ENCODE results near the gene MYLK4. TPM values are rescaled to one million over a fixed set of nuclear protein-coding genes. Genes with fewer than 3 reads are reported as not detected.

Gene MYLK4
- total RNA-seq, 1 donor from 2014 or later: 0.60 TPM

DNA sequence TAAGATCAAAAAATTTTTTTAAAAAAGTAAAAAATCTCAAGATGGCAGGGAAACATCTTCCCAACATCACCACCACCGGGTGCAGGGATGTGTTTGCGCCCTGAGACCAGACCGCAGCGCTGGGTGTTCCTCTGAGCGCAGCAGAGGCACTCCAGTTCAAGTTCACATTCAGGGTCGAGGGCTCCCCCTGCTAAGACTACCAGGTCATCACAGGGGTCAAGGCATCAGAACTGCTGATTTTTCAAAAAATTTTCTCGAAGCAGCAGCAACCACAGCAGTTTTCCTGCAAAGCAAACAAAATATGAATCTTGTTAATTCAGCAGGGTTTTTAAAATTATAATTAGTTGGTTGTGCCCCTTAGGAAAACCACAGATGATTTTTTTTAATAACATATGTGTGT is 83.1 kb downstream of the MYLK4 start:
- Mint-ChIP-seq H3K36me3 (ENCODE audit: insufficient read depth) (no peaks in the 10 kb centered on the region), H3K27me3 (peaks cover 14% of the 10 kb centered on the region), H3K27ac (no peak overlapping the region), H3K4me3 (ENCODE audit: low read depth) (no peak overlapping the region), H3K9me3 (ENCODE audit: low read depth) (no peaks in the 10 kb centered on the region), H3K4me1 (ENCODE audit: low read depth) (peaks cover 4% of the 10 kb centered on the region)
- TF ChIP-seq, protein P1, sequence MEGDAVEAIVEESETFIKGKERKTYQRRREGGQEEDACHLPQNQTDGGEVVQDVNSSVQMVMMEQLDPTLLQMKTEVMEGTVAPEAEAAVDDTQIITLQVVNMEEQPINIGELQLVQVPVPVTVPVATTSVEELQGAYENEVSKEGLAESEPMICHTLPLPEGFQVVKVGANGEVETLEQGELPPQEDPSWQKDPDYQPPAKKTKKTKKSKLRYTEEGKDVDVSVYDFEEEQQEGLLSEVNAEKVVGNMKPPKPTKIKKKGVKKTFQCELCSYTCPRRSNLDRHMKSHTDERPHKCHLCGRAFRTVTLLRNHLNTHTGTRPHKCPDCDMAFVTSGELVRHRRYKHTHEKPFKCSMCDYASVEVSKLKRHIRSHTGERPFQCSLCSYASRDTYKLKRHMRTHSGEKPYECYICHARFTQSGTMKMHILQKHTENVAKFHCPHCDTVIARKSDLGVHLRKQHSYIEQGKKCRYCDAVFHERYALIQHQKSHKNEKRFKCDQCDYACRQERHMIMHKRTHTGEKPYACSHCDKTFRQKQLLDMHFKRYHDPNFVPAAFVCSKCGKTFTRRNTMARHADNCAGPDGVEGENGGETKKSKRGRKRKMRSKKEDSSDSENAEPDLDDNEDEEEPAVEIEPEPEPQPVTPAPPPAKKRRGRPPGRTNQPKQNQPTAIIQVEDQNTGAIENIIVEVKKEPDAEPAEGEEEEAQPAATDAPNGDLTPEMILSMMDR (IDR thresholded peaks at IDR 0.05; ENCODE audit: unreplicated experiment): no peak
- no peak for DNase-seq (ENCODE audit: low spot score, unreplicated experiment)

DNA sequence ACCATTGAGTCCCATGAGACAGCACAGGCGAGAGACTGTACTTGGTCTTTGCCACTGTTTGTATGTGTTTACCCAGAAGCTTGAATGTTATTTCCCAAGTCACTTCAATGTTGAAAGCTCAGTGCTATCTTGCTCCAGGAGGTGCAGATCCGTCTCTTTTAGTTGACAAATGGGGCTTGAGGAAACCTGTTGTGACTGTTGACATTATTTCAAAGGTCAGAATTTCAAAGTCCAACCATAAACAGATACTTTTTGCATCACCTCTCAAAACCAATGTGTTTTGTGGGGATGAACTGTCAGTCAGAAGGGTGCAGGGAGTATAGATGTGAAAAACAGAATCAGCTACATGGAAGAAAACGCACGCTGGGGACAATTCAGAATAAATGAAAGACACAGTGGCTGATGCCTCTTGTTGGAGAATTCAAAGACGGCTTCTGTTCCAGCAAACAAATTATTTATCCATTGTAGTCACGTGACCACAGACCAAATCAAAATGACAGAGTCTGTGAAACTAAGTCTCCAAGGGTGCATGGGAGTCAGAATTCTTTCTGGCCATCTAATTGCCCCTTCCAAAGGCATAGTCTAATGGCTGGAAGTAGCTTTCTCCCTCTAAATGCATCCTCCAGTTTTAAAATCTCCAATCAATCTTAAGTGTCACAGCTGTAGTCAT is 83.7 kb downstream of the MYLK4 start:
- Mint-ChIP-seq H3K27ac (no peak overlapping the region), H3K9me3 (ENCODE audit: low read depth) (no peaks in the 10 kb centered on the region), H3K4me1 (ENCODE audit: low read depth) (peaks cover 4% of the 10 kb centered on the region), H3K36me3 (ENCODE audit: insufficient read depth) (no peaks in the 10 kb centered on the region), H3K27me3 (peaks cover 14% of the 10 kb centered on the region), H3K4me3 (ENCODE audit: low read depth) (no peak overlapping the region)
- TF ChIP-seq, protein P1 (IDR thresholded peaks at IDR 0.05; ENCODE audit: unreplicated experiment): no peak
- DNase-seq (ENCODE audit: low spot score, unreplicated experiment): no peak

DNA sequence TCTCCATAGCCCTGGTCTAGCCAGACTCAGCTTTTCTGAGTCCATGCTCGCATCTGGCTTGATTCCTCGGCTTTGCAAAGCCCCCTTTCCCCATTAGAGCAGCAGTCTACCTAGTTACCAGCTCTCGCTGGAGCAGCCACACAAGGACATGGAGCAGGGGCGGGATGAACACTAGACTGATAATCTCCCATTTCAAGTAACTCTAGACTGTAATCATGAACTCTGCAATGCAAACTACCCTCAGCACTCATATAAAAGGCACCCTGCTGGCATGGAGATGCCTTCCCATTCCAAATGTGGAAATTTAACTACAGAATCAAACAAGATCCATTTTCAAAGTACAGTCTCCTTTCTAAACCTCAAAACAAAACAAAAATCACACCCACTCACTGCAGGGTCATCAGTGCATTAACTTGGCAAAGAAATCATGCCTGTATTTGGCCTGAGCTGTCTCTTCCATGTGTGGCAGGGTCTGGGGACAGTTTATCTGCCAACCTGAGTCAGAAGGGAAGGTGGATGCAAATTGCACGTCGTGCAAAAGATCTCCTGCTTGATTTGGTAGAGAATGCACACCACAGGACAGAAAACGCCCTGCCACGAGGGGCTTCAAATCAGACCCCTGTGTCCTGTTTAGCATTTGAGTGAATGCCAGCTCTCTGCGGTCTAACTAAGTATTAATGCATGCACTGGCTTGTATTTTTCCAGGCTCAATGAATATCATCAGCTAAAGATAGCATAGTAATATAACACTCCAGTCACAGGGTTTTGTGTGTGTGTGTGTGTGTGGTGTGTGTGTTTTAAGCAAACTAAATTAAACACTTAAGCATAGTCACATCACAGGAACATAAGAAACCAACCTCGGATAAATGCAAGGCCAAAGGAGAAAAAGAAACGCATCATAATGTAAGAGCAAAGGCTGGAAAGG is 85.3 kb downstream of the MYLK4 start:
- TF ChIP-seq, protein P1 (IDR thresholded peaks at IDR 0.05; ENCODE audit: unreplicated experiment): no peak
- H3K27me3 Mint-ChIP-seq: peaks cover 11% of the 10 kb centered on the region

DNA sequence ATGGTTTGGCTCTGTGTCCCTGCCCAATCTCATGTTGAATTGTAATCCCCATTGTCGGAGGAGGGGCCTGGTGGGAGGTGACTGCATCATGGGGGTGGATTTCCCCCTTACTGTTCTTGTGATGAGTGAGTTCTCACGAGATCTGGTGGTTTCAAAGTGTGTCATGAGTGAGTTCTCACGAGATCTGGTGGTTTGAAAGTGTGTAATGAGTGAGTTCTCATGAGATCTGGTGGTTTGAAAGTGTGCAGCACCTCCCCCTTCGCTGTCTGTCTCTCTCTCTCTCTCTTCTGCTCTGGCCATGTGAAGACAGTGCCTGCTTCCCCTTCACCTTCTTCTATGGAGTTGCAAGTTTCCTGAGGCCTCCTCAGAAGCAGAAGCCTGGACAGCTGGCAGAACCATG is 87.6 kb downstream of the MYLK4 start:
- Mint-ChIP-seq H3K4me3 (ENCODE audit: low read depth) (no peak overlapping the region), H3K9me3 (ENCODE audit: low read depth) (no peaks in the 10 kb centered on the region), H3K27ac (no peak overlapping the region), H3K36me3 (ENCODE audit: insufficient read depth) (no peaks in the 10 kb centered on the region), H3K4me1 (ENCODE audit: low read depth) (peaks cover 4% of the 10 kb centered on the region), H3K27me3 (peaks cover 11% of the 10 kb centered on the region)
- no peak for DNase-seq (ENCODE audit: low spot score, unreplicated experiment)
- TF ChIP-seq, protein P1 (IDR thresholded peaks at IDR 0.05; ENCODE audit: unreplicated experiment): no peak

More for the DNA sequence above, 85.3 kb downstream of the MYLK4 start:
- Mint-ChIP-seq H3K36me3 (ENCODE audit: insufficient read depth) (no peaks in the 10 kb centered on the region), H3K27ac (no peak overlapping the region), H3K4me3 (ENCODE audit: low read depth) (no peak overlapping the region), H3K4me1 (ENCODE audit: low read depth) (peaks cover 4% of the 10 kb centered on the region), H3K9me3 (ENCODE audit: low read depth) (no peaks in the 10 kb centered on the region)
- DNase-seq (ENCODE audit: low spot score, unreplicated experiment): no peak

DNA sequence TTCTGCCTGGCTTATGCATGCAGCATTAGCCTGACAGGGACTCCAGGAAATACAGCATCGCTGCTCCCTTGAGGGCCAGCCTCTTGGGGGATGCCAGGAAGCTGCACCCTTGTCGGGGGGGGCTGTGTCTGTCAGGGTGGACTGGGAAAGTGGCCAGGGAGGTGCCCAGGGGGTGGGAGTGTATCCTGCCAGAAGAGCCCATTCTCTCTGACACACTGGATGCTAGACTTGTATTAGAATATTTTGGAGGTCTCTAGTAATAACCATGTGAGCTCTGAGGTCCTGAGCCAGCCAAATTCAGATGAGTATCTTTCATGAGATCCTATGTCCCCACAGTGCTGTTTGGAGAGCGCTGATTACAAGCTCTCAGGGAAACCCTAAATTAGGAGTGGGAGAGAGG is 89.1 kb downstream of the MYLK4 start:
- no peak for DNase-seq (ENCODE audit: low spot score, unreplicated experiment)
- Mint-ChIP-seq H3K4me3 (ENCODE audit: low read depth) (no peak overlapping the region), H3K36me3 (ENCODE audit: insufficient read depth) (no peaks in the 10 kb centered on the region), H3K9me3 (ENCODE audit: low read depth) (no peaks in the 10 kb centered on the region), H3K27ac (no peak overlapping the region), H3K27me3 (peaks cover 11% of the 10 kb centered on the region), H3K4me1 (ENCODE audit: low read depth) (no peaks in the 10 kb centered on the region)
- TF ChIP-seq, protein P1 (IDR thresholded peaks at IDR 0.05; ENCODE audit: unreplicated experiment): no peak
